Stimulated activated CD4-positive, alpha-beta T cell treated with anti-CD3 and anti-CD28 coated beads, Interleukin-15, amount 100 ng/mL, for 1 hour (primary cell): Measurements from ENCODE around the gene CDCP2.
"Not testable (repeated sequence)": the region's sequence is repeated elsewhere in the genome, so short reads cannot be mapped to it uniquely, and the experiment has no call there.

Experiments
- DNase-seq, 2 donors: peaks; one replicate each; pipeline ENCODE4 v3.0.0-alpha.2; 2020; ENCODE audit warnings: low read depth in 1 of 2, low spot score in 1 of 2

The CDCP2 gene

GRCh38 chr1:54117815-54118563 lies 34.8 kb downstream of the CDCP2 start:
- DNase-seq, result no peak

- DNase-seq, result no peak
Measured at GRCh38 chr1:54115520-54115919, 37.3 kb downstream of the CDCP2 start.

DNA sequence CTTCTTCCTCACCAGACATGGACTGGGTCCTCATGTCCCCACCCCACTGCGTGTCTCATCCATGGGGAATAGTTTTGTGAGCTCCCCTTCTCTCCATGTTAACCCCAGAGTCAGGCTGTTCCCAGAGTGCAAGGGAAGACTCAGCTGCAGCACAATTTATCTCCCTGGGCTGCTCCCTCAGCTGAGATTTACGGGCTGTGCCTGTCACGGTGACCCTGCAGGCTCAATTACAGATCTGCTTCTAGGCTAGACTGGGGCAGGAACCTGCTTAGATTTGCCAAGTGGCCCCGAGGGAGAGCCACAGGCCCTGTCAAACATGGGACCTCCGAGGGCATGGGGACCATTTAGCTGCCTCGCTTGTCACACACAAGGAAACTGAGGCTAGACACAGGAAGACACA lies 37.8 kb downstream of the CDCP2 start:
- no peak for DNase-seq

DNA sequence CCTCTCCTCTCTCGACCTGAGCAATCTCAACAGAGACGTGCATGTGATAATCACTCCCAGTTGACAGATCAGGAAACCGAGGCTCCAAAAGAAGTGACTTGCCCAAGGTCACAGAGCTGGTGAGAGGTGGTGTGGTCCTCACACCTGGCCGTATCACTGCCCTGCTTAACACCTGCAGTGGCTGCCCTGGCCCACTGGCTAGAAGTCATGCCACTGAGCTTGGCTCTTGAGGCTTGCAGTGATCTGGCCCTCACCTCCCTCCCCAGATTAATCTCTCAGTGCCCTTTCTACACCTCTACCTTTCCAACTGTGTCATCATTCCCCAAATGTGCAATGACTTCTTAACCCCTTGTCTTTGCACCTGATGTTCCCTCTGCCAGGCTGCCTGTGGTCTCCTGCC lies 38.8 kb downstream of the CDCP2 start:
- no peak for DNase-seq

GRCh38 chr1:54112705-54113368 lies 40.0 kb downstream of the CDCP2 start:
- no peak for DNase-seq

GRCh38 chr1:54112027-54112426 lies 40.8 kb downstream of the CDCP2 start:
- no peak for DNase-seq

GRCh38 chr1:54111624-54112023 lies 41.2 kb downstream of the CDCP2 start:
- DNase-seq, result no peak

DNA sequence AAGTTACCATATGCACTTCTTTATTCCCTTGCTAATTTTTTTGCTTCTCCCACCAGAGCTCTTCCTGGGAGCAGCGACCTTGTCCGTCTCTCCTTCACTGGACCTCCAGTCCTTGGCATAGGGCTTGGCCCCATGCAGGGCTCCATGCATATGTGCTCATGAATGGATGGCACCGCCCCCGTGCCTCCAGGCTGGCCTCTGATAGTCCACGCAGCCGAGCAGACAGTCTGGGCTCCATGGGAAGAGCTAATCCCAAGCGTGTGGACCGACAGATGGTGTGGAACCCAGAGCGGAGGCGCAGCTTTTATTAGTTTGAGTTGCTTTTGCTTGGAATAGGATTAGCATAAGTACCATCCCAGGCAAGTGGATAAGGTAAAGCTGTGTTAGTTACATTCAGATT lies 41.8 kb downstream of the CDCP2 start:
- no peak for DNase-seq

DNA sequence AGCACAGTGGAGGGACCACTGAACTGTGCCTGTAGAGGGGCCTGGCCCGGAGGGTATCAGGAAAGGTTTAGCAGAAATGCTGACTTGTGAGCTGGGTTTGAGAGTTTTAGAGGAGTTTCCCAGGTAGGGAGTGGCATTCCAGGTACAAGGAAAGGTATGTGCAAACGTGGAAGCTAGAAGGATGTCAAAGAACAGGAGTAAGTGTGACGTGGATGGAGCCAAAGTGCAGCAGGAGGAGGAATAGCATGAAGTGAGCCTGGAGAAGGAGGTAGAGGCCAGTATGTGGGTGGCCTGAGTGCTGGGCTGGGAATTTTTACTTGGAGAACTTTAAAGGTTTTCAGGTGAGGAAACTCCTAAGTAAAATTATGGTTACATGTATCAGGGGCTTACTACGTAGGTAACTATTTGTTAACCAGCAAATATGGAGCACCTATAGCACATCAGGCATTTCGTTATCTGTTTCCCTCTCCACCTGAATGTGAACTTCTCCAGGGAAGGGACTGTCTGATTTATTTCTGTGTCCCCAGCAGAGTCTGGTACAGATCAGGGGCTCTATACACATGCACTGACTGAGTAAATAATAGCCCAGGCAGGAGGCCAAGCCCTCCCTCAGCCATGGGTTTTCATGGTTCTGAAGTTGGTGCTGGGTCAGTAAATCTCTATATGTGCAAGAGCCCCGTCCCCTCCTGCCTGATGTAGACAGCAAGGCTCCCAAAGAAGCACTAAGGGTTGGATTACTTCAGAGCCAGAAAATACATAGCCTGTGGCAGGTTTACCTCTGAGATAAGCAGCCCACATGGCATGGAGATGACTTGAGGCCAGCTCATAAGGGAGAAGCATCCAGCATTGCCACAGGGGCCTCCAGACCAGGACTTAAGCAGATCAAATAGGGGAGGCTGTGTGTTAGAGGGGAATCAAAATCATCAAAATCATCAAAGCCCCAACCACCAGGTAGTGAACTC lies 43.4 kb downstream of the CDCP2 start:
- DNase-seq, result no peak

DNA sequence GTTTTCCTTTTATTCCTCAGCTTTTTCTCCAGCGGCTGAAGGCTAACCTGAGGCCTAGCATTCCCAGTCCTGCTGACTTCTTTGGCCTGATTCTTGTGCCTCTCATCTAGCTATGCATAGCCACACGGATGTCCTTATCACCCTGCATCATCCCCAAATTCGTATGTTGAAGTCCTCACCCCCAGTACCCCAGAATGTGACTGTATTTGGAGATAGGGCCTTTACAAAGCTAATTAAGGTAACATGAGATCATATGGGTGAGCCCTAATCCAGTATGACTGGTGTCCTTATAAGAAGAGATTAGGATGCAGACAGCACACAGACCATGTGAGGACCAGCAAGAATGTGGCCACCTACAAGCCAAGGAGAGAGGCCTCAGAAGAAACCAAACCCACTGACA lies 44.6 kb downstream of the CDCP2 start:
- no peak for DNase-seq

DNA sequence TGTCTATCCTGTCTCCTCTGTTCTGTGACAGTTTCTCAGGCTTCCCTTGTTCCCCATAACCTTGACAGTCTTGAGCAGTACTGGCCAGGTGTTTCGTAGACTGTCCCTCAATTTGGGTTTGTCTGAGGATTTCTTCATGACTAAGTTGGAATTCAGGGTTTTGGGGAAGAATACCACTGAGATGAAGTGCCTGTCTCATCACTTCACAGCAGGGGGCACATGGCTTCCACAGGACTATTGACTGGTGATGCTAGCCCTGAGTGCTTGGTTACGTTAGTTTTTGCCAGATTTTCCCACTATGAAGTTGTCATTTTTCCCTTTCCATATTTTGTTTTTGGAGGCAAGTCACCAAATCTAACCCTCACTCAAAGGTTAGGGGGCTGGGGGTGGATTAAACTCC lies 45.7 kb downstream of the CDCP2 start:
- DNase-seq, result no peak

- no peak for DNase-seq
Measured at GRCh38 chr1:54105736-54106269, 47.0 kb downstream of the CDCP2 start.

DNA sequence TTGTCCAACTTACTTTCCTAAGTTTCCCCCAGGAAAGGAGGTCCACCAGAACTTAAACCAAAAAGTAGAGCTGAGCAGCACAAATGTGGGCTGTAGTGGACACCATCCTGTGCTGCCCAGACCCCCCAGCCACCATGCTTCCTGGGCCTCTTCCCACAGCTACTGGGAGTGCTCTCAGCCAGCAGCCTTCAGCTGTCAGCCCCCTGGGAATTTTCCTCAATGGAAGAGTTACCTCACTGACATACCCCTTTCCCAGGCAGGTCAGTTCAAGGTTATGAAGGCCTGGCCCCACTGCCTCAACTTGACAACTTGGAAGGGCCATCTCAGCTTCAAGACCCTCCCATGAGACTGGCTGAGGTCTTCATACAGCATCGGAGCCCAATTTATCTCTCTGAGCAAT lies 47.7 kb downstream of the CDCP2 start:
- no peak for DNase-seq

- DNase-seq, result not testable (repeated sequence)
Measured at GRCh38 chr1:54104613-54105012, 48.2 kb downstream of the CDCP2 start.

DNA sequence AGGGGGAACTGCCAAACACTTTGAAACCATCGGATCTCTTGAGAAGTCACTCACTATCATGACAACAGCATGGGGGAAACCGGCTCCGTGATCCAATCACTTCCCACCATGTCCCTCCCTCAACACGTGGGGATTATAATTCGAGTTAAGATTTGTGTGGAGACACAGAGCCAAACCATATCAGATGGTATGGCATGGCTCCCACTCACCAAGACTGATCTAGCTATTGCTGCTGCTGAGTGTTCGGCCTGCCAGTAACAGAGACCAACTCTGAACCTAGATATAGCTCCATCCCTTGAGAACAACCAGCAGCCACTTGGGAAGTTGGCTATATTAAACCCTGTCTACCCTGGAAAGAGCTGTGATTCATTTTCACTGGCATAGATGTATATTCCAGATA lies 49.4 kb downstream of the CDCP2 start:
- no peak for DNase-seq

DNA sequence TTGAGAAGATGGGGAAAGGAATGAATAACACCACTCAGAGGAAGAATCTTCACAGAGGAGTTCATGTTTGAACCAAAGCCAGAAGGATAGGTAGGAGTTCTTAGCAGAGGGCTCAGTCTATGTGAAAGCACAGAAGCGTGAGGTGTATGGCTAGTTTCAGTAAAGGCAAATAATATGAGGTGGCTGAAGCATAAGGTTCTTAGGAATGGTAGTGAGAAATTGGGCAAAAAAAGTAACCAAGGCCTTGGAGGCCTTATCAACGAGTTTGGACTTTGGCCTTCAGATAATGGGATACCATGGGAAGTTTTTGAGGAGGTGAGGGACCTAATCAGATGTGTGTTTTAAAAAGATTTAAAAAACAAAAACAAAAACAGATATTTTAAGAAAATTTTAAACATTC lies 52.3 kb downstream of the CDCP2 start:
- no peak for DNase-seq

GRCh38 chr1:54099061-54099610 lies 53.7 kb downstream of the CDCP2 start:
- DNase-seq, result no peak

- no peak for DNase-seq
Measured at GRCh38 chr1:54096877-54097240, 55.9 kb downstream of the CDCP2 start.

GRCh38 chr1:54096227-54096876 lies 56.4 kb downstream of the CDCP2 start:
- no peak for DNase-seq

- no peak for DNase-seq
Measured at GRCh38 chr1:54095546-54096226, 57.1 kb downstream of the CDCP2 start.
